Hepatocyte (in vitro differentiated cells): ENCODE measurements around the gene CLSTN3.

ENCODE experiments used
- CTCF ChIP-seq: fragments of 200-600 bp; sonication (generic); IDR thresholded peaks from 2 replicates; pipeline ENCODE4 v1.5.1; 2016; ENCODE audit warnings: antibody characterized with exemption, mild to moderate bottlenecking; ENCODE audit not compliant: poor library complexity
- EZH2 ChIP-seq: fragments of 200-600 bp; sonication (generic); IDR thresholded peaks from 2 replicates; pipeline ENCODE4 v1.6.1; 2016; ENCODE audit warnings: antibody characterized with exemption, mild to moderate bottlenecking, borderline replicate concordance
- EZH2phosphoT487 ChIP-seq: fragments of 200-600 bp; sonication (generic); IDR thresholded peaks from one replicate; pipeline ENCODE4 v1.6.1; 2018; ENCODE audit warnings: antibody characterized with exemption, mild to moderate bottlenecking, low read depth, moderate library complexity; ENCODE audit not compliant: unreplicated experiment, severe bottlenecking

DNA sequence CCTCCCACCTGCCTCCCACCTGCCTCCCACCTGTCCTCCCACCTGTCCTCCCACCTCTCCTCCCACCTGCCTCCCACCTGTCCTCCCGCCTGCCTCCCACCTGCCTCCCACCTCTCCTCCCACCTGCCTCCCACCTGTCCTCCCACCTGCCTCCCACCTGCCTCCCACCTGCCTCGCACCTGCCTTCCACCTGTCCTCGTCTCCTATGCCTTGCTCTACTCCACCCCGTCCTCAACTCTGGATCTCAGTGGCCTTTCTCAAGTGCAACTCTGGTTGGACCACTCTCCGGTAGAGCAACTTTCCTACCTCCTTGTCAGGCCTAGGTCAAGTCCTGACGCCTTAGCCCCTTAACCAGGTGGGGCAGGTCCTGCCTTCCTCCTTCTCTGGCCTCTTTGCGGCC is 30.0 kb downstream of the CLSTN3 start:
- TF ChIP-seq CTCF: no peak
- TF ChIP-seq EZH2: no peak
- no peak for TF ChIP-seq EZH2phosphoT487
